ENCODE results near the gene GRB2.

DNA sequence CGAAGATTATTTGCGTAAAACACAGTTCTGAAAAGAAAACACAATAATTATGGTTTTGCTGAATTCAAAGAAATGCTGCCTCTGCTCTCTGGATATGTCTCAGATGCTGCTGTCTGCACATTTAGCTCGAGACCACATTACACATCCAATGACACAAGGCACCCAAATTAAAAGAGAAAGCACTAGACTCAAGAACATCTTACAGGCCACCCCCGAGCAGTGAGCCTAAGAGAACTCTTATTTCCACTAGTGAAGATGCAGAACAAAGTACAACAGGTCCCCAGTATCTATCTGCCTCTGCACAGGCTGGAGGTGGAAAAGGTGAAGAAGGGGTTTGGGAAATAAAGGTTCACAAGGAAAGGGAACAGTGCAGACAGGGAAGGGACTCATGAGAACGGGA, 33.5 kb downstream of the GRB2 start:
- TF ChIP-seq POLR2A (IDR thresholded peaks at IDR 0.05): no peak
- TF ChIP-seq, protein P1, sequence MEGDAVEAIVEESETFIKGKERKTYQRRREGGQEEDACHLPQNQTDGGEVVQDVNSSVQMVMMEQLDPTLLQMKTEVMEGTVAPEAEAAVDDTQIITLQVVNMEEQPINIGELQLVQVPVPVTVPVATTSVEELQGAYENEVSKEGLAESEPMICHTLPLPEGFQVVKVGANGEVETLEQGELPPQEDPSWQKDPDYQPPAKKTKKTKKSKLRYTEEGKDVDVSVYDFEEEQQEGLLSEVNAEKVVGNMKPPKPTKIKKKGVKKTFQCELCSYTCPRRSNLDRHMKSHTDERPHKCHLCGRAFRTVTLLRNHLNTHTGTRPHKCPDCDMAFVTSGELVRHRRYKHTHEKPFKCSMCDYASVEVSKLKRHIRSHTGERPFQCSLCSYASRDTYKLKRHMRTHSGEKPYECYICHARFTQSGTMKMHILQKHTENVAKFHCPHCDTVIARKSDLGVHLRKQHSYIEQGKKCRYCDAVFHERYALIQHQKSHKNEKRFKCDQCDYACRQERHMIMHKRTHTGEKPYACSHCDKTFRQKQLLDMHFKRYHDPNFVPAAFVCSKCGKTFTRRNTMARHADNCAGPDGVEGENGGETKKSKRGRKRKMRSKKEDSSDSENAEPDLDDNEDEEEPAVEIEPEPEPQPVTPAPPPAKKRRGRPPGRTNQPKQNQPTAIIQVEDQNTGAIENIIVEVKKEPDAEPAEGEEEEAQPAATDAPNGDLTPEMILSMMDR (IDR thresholded peaks at IDR 0.05): no peak

All from lower leg skin (tissue), 3 donors.